ENCODE measurements around the gene RALB.

GRCh38 chr2:120343433-120344105 is 90.9 kb downstream of the RALB start:
- TF ChIP-seq, protein P1, sequence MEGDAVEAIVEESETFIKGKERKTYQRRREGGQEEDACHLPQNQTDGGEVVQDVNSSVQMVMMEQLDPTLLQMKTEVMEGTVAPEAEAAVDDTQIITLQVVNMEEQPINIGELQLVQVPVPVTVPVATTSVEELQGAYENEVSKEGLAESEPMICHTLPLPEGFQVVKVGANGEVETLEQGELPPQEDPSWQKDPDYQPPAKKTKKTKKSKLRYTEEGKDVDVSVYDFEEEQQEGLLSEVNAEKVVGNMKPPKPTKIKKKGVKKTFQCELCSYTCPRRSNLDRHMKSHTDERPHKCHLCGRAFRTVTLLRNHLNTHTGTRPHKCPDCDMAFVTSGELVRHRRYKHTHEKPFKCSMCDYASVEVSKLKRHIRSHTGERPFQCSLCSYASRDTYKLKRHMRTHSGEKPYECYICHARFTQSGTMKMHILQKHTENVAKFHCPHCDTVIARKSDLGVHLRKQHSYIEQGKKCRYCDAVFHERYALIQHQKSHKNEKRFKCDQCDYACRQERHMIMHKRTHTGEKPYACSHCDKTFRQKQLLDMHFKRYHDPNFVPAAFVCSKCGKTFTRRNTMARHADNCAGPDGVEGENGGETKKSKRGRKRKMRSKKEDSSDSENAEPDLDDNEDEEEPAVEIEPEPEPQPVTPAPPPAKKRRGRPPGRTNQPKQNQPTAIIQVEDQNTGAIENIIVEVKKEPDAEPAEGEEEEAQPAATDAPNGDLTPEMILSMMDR (IDR thresholded peaks at IDR 0.05): peak in 5 of 7 experiments; percentile 64 to 82 (median 79)
- TF ChIP-seq POLR2AphosphoS5 (IDR thresholded peaks at IDR 0.05): peak in 2 of 3 donors; percentile 15 to 22
- TF ChIP-seq POLR2A (IDR thresholded peaks at IDR 0.05): no peak

Data from stomach (tissue), 4 donors.